ENCODE data around the gene DYNC2I2.
"Not testable (repeated sequence)": the region's sequence is repeated elsewhere in the genome, so short reads cannot be mapped to it uniquely, and the experiment has no call there.

DYNC2I2 gene

GRCh38 chr9:128593856-128594255, 62.8 kb downstream of the DYNC2I2 start:
- CTCF ChIA-PET, result no interaction called here

GRCh38 chr9:128593039-128593438, 63.6 kb downstream of the DYNC2I2 start:
- H3K27ac ChIP-seq (ENCODE audit: insufficient read depth in 1 of 2, low read depth in 1 of 2, low read length in 2 of 2, poor library complexity in 1 of 2, severe bottlenecking in 2 of 2), result no peak overlapping the region
- H3K27me3 ChIP-seq (replicated peaks in 2 of 5; ENCODE audit: control insufficient read depth in 4 of 5, insufficient read depth in 5 of 5, low read length in 4 of 5), result no peaks in the 10 kb centered on the region
- 71% methylated on average over 4 of the region's 6 CpGs for WGBS (ENCODE audit: insufficient coverage)
- no peaks in the 10 kb centered on the region for H3K4me1 ChIP-seq (ENCODE audit: control extremely low read depth in 1 of 4, control insufficient read depth in 4 of 4, insufficient read depth in 4 of 4, low read length in 3 of 4)
- H3K36me3 ChIP-seq (ENCODE audit: control insufficient read depth in 4 of 4, insufficient read depth in 4 of 4, low read length in 3 of 4), result peaks cover 28 to 78% (median 44%) of the 10 kb centered on the region in 4 experiments
- ChIA-PET CTCF (no interaction called here), POLR2A (no interaction called here)
- H3K4me3 ChIP-seq (ENCODE audit: control insufficient read depth in 1 of 7, extremely low read depth in 1 of 7, insufficient read depth in 4 of 7, low read depth in 2 of 7, low read length in 6 of 7), result no peak overlapping the region
- DNase-seq, result peak; percentile 4 to 22 (median 11)
- no peaks in the 10 kb centered on the region for H3K9me3 ChIP-seq (ENCODE audit: control extremely low read depth in 1 of 5, control insufficient read depth in 4 of 5, insufficient read depth in 2 of 5, low read depth in 1 of 5, low read length in 4 of 5)

More at GRCh38 chr9:128593856-128594255, 62.8 kb downstream of the DYNC2I2 start:
- Histone ChIP-seq H3K36me3 (ENCODE audit: control insufficient read depth in 4 of 4, insufficient read depth in 4 of 4, low read length in 3 of 4) (peaks cover 30 to 75% (median 46%) of the 10 kb centered on the region in 4 experiments), H3K27ac (ENCODE audit: insufficient read depth in 1 of 2, low read depth in 1 of 2, low read length in 2 of 2, poor library complexity in 1 of 2, severe bottlenecking in 2 of 2) (no peak overlapping the region), H3K4me3 (ENCODE audit: control insufficient read depth in 1 of 7, extremely low read depth in 1 of 7, insufficient read depth in 4 of 7, low read depth in 2 of 7, low read length in 6 of 7) (no peak overlapping the region), H3K9me3 (ENCODE audit: control extremely low read depth in 1 of 5, control insufficient read depth in 4 of 5, insufficient read depth in 2 of 5, low read depth in 1 of 5, low read length in 4 of 5) (no peaks in the 10 kb centered on the region), H3K27me3 (replicated peaks in 2 of 5; ENCODE audit: control insufficient read depth in 4 of 5, insufficient read depth in 5 of 5, low read length in 4 of 5) (no peaks in the 10 kb centered on the region), H3K4me1 (ENCODE audit: control extremely low read depth in 1 of 4, control insufficient read depth in 4 of 4, insufficient read depth in 4 of 4, low read length in 3 of 4) (no peaks in the 10 kb centered on the region)
- 93% methylated on average over 6 of the region's 9 CpGs for WGBS (ENCODE audit: insufficient coverage)
- DNase-seq, result no peak
- POLR2A ChIA-PET, result interaction anchor here (0.6 kb wide), 1 partner anchor 130 kb away, joined by 4 read pairs; the partner anchor contains the start of gene ZDHHC12

GRCh38 chr9:128588581-128589233, 67.9 kb downstream of the DYNC2I2 start:
- Histone ChIP-seq H3K27me3 (replicated peaks in 2 of 5; ENCODE audit: control insufficient read depth in 4 of 5, insufficient read depth in 5 of 5, low read length in 4 of 5) (no peaks in the 10 kb centered on the region), H3K36me3 (ENCODE audit: control insufficient read depth in 4 of 4, insufficient read depth in 4 of 4, low read length in 3 of 4) (peaks cover 30 to 86% (median 60%) of the 10 kb centered on the region in 4 experiments), H3K27ac (ENCODE audit: insufficient read depth in 1 of 2, low read depth in 1 of 2, low read length in 2 of 2, poor library complexity in 1 of 2, severe bottlenecking in 2 of 2) (no peak overlapping the region), H3K4me1 (ENCODE audit: control extremely low read depth in 1 of 4, control insufficient read depth in 4 of 4, insufficient read depth in 4 of 4, low read length in 3 of 4) (no peaks in the 10 kb centered on the region), H3K4me3 (ENCODE audit: control insufficient read depth in 1 of 7, extremely low read depth in 1 of 7, insufficient read depth in 4 of 7, low read depth in 2 of 7, low read length in 6 of 7) (no peak overlapping the region), H3K9me3 (ENCODE audit: control extremely low read depth in 1 of 5, control insufficient read depth in 4 of 5, insufficient read depth in 2 of 5, low read depth in 1 of 5, low read length in 4 of 5) (no peaks in the 10 kb centered on the region)
- POLR2A ChIA-PET, result interaction anchor here (0.7 kb wide), 1 partner anchor 16 kb away, joined by 4 read pairs; no protein-coding TSS in a partner anchor
- CTCF ChIA-PET, result interaction anchor here (2.1 kb wide), 1 partner anchor 13 kb away, joined by 4 read pairs; no protein-coding TSS in a partner anchor
- WGBS (ENCODE audit: insufficient coverage), result 99% methylated on average over 7 of the region's 11 CpGs
- DNase-seq, result no peak

- H3K4me3 ChIP-seq (ENCODE audit: control insufficient read depth in 1 of 7, extremely low read depth in 1 of 7, insufficient read depth in 4 of 7, low read depth in 2 of 7, low read length in 6 of 7), result no peak overlapping the region
- CTCF ChIA-PET, result interaction anchor here (0.6 kb wide), 1 partner anchor 27 kb away, joined by 3 read pairs; no protein-coding TSS in a partner anchor
- H3K9me3 ChIP-seq (ENCODE audit: control extremely low read depth in 1 of 5, control insufficient read depth in 4 of 5, insufficient read depth in 2 of 5, low read depth in 1 of 5, low read length in 4 of 5), result no peaks in the 10 kb centered on the region
- H3K4me1 ChIP-seq (ENCODE audit: control extremely low read depth in 1 of 4, control insufficient read depth in 4 of 4, insufficient read depth in 4 of 4, low read length in 3 of 4), result no peaks in the 10 kb centered on the region
- 81% methylated on average over 6 of the region's 6 CpGs for WGBS (ENCODE audit: insufficient coverage)
- no peak overlapping the region for H3K27ac ChIP-seq (ENCODE audit: insufficient read depth in 1 of 2, low read depth in 1 of 2, low read length in 2 of 2, poor library complexity in 1 of 2, severe bottlenecking in 2 of 2)
- H3K36me3 ChIP-seq (ENCODE audit: control insufficient read depth in 4 of 4, insufficient read depth in 4 of 4, low read length in 3 of 4), result peaks cover 38 to 87% (median 58%) of the 10 kb centered on the region in 4 experiments
- no peaks in the 10 kb centered on the region for H3K27me3 ChIP-seq (replicated peaks in 2 of 5; ENCODE audit: control insufficient read depth in 4 of 5, insufficient read depth in 5 of 5, low read length in 4 of 5)
- DNase-seq, result no peak
- POLR2A ChIA-PET, result no interaction called here
These were observed 69.2 kb downstream of the DYNC2I2 start for GRCh38 chr9:128587453-128587852.

GRCh38 chr9:128586934-128587333, 69.7 kb downstream of the DYNC2I2 start:
- H3K36me3 ChIP-seq (ENCODE audit: control insufficient read depth in 4 of 4, insufficient read depth in 4 of 4, low read length in 3 of 4), result peaks cover 42 to 90% (median 60%) of the 10 kb centered on the region in 4 experiments
- CTCF ChIA-PET; H3K27ac ChIP-seq (ENCODE audit: insufficient read depth in 1 of 2, low read depth in 1 of 2, low read length in 2 of 2, poor library complexity in 1 of 2, severe bottlenecking in 2 of 2); H3K9me3 ChIP-seq (ENCODE audit: control extremely low read depth in 1 of 5, control insufficient read depth in 4 of 5, insufficient read depth in 2 of 5, low read depth in 1 of 5, low read length in 4 of 5); H3K4me1 ChIP-seq (ENCODE audit: control extremely low read depth in 1 of 4, control insufficient read depth in 4 of 4, insufficient read depth in 4 of 4, low read length in 3 of 4); DNase-seq; POLR2A ChIA-PET; H3K4me3 ChIP-seq (ENCODE audit: control insufficient read depth in 1 of 7, extremely low read depth in 1 of 7, insufficient read depth in 4 of 7, low read depth in 2 of 7, low read length in 6 of 7); H3K27me3 ChIP-seq (replicated peaks in 2 of 5; ENCODE audit: control insufficient read depth in 4 of 5, insufficient read depth in 5 of 5, low read length in 4 of 5): not testable (repeated sequence)
- WGBS (ENCODE audit: insufficient coverage), result 92% methylated on average over 10 of the region's 11 CpGs

- H3K4me1 ChIP-seq (ENCODE audit: control extremely low read depth in 1 of 4, control insufficient read depth in 4 of 4, insufficient read depth in 4 of 4, low read length in 3 of 4); H3K9me3 ChIP-seq (ENCODE audit: control extremely low read depth in 1 of 5, control insufficient read depth in 4 of 5, insufficient read depth in 2 of 5, low read depth in 1 of 5, low read length in 4 of 5); H3K27ac ChIP-seq (ENCODE audit: insufficient read depth in 1 of 2, low read depth in 1 of 2, low read length in 2 of 2, poor library complexity in 1 of 2, severe bottlenecking in 2 of 2); DNase-seq; CTCF ChIA-PET; H3K4me3 ChIP-seq (ENCODE audit: control insufficient read depth in 1 of 7, extremely low read depth in 1 of 7, insufficient read depth in 4 of 7, low read depth in 2 of 7, low read length in 6 of 7); POLR2A ChIA-PET; H3K27me3 ChIP-seq (replicated peaks in 2 of 5; ENCODE audit: control insufficient read depth in 4 of 5, insufficient read depth in 5 of 5, low read length in 4 of 5): not testable (repeated sequence)
- 92% methylated on average over 5 of the region's 8 CpGs for WGBS (ENCODE audit: insufficient coverage)
- H3K36me3 ChIP-seq (ENCODE audit: control insufficient read depth in 4 of 4, insufficient read depth in 4 of 4, low read length in 3 of 4), result peaks cover 50 to 88% (median 67%) of the 10 kb centered on the region in 4 experiments
These were observed 71.5 kb downstream of the DYNC2I2 start for GRCh38 chr9:128585155-128585554.

Measured in common myeloid progenitor, CD34-positive (primary cell).